Measurements from ENCODE around the gene RHOU. TPM values are rescaled to one million over a fixed set of nuclear protein-coding genes. Genes with fewer than 3 reads are reported as not detected.

Gene RHOU
- total RNA-seq, 1 donor from 2014 or later: 8.8 TPM

- intact Hi-C loops (cut with micrococcal nuclease): loop anchor here (1.0 to 10.0 kb wide), 6 partner anchors 57 to 770 kb away; partner anchors contain the start of gene NUP133
Observed at GRCh38 chr1:228736844-228737445, 1.7 kb downstream of the RHOU start.

GRCh38 chr1:228737601-228738041 is 2.3 kb downstream of the RHOU start:
- intact Hi-C loops (cut with micrococcal nuclease): loop anchor here (2.0 to 10.0 kb wide), 5 partner anchors 75 to 770 kb away; partner anchors contain the start of gene NUP133

- intact Hi-C loops (cut with micrococcal nuclease): loop anchor here (5.0 to 10.0 kb wide), 4 partner anchors 72 to 767 kb away; partner anchors contain the start of gene NUP133
Observed at GRCh38 chr1:228739826-228740225, 4.5 kb downstream of the RHOU start.

- intact Hi-C loops (cut with micrococcal nuclease): no loop called here
Observed at GRCh38 chr1:228740543-228741317, 5.5 kb downstream of the RHOU start.

GRCh38 chr1:228742281-228742860 is 7.1 kb downstream of the RHOU start:
- intact Hi-C loops (cut with micrococcal nuclease): no loop called here

- intact Hi-C loops (cut with micrococcal nuclease): no loop called here
Observed at GRCh38 chr1:228743405-228743804, 8.1 kb downstream of the RHOU start.

- intact Hi-C loops (cut with micrococcal nuclease): no loop called here
Observed at GRCh38 chr1:228744356-228744755, 9.1 kb downstream of the RHOU start.

GRCh38 chr1:228744918-228745317 is 9.6 kb downstream of the RHOU start:
- intact Hi-C loops (cut with micrococcal nuclease): no loop called here

GRCh38 chr1:228745497-228745896 is 10.2 kb downstream of the RHOU start:
- intact Hi-C loops (cut with micrococcal nuclease): no loop called here

- intact Hi-C loops (cut with micrococcal nuclease): no loop called here
Observed at GRCh38 chr1:228747301-228747935, 12.1 kb downstream of the RHOU start.

GRCh38 chr1:228748029-228748428 is 12.8 kb downstream of the RHOU start:
- intact Hi-C loops (cut with micrococcal nuclease): loop anchor here (1.0 kb wide), 1 partner anchor 113 kb away; no protein-coding TSS in a partner anchor

- intact Hi-C loops (cut with micrococcal nuclease): loop anchor here (1.0 kb wide), 1 partner anchor 113 kb away; no protein-coding TSS in a partner anchor
Observed at GRCh38 chr1:228748431-228748830, 13.2 kb downstream of the RHOU start.

- intact Hi-C loops (cut with micrococcal nuclease): no loop called here
Observed at GRCh38 chr1:228749765-228750164, 14.5 kb downstream of the RHOU start.

- intact Hi-C loops (cut with micrococcal nuclease): loop anchor here (1.0 kb wide), 1 partner anchor 43 kb away; no protein-coding TSS in a partner anchor
Observed at GRCh38 chr1:228750915-228751314, 15.6 kb downstream of the RHOU start.

GRCh38 chr1:228751360-228752098 is 16.2 kb downstream of the RHOU start:
- intact Hi-C loops (cut with micrococcal nuclease): loop anchor here (1.0 kb wide), 1 partner anchor 43 kb away; no protein-coding TSS in a partner anchor

- intact Hi-C loops (cut with micrococcal nuclease): no loop called here
Observed at GRCh38 chr1:228752258-228752657, 17.0 kb downstream of the RHOU start.

GRCh38 chr1:228752675-228753265 is 17.5 kb downstream of the RHOU start:
- intact Hi-C loops (cut with micrococcal nuclease): no loop called here

GRCh38 chr1:228753287-228753686 is 18.0 kb downstream of the RHOU start:
- intact Hi-C loops (cut with micrococcal nuclease): no loop called here

- intact Hi-C loops (cut with micrococcal nuclease): no loop called here
Observed at GRCh38 chr1:228753786-228754360, 18.6 kb downstream of the RHOU start.
